CD14-positive monocyte (primary cell): Measurements from ENCODE around the gene PA2G4. TPM values are rescaled to one million over a fixed set of nuclear protein-coding genes. Genes with fewer than 3 reads are reported as not detected.
A peak's percentile ranks its signal among the peaks of the same experiment; 100 is the strongest.

Experiments used
- DNase-seq, 3 donors: peaks; one replicate each; pipeline ENCODE4 v3.0.0-alpha.2; 2011 to 2022
- H2AFZ ChIP-seq: 2 replicates; pipeline ENCODE4 v1.6.0; 2012; ENCODE audit warnings: mild to moderate bottlenecking, low read depth, low read length, inconsistent platforms; ENCODE audit not compliant: insufficient read depth, poor library complexity, severe bottlenecking
- H3K27ac ChIP-seq, 2 donors: 1 replicate in 1 of 2; 2 replicates in 1 of 2; pipeline ENCODE4 v1.5.1; 2012 to 2013; ENCODE audit warnings: low read length in 2 of 2, control low read depth in 1 of 2, inconsistent platforms in 1 of 2, low read depth in 1 of 2, mild to moderate bottlenecking in 1 of 2
- H3K27me3 ChIP-seq, 2 donors: one replicate each; pipeline versions ENCODE4 v1.6.0 to v1.6.1; 2011 to 2013; ENCODE audit warnings: low read length in 2 of 2; ENCODE audit not compliant: control insufficient read depth in 2 of 2, insufficient read depth in 2 of 2
- H3K36me3 ChIP-seq, 2 donors: replicated peaks in 1 of 2; 1 replicate in 1 of 2; 2 replicates in 1 of 2; pipeline versions ENCODE4 v1.5.1 to v1.6.1; 2012 to 2013; ENCODE audit warnings: low read length in 2 of 2, control low read depth in 1 of 2, inconsistent platforms in 1 of 2, mild to moderate bottlenecking in 1 of 2; ENCODE audit not compliant: insufficient read depth in 2 of 2, control insufficient read depth in 1 of 2
- H3K4me1 ChIP-seq, 2 donors: 1 replicate in 1 of 2; 2 replicates in 1 of 2; pipeline versions ENCODE4 v1.5.1 to v1.6.1; 2012 to 2013; ENCODE audit warnings: low read length in 2 of 2, control low read depth in 1 of 2, inconsistent platforms in 1 of 2, mild to moderate bottlenecking in 1 of 2, moderate library complexity in 1 of 2; ENCODE audit not compliant: insufficient read depth in 2 of 2, control insufficient read depth in 1 of 2
- H3K4me2 ChIP-seq: replicated peaks from 2 replicates; pipeline ENCODE3; 2012; ENCODE audit warnings: low read length, moderate library complexity, mild to moderate bottlenecking; ENCODE audit not compliant: poor library complexity, severe bottlenecking; ENCODE audit errors: extremely low read depth
- H3K4me3 ChIP-seq, 3 experiments: fragments of 200-600 bp in 1 of 3; sonication (generic) in 1 of 3; replicated peaks in 1 of 3; 1 replicate in 2 of 3; 2 replicates in 1 of 3; pipeline ENCODE4 v1.5.1; 2011 to 2013; ENCODE audit warnings: low read length in 3 of 3, mild to moderate bottlenecking in 3 of 3, control low read depth in 2 of 3, low read depth in 2 of 3, inconsistent platforms in 1 of 3, moderate library complexity in 1 of 3
- H3K79me2 ChIP-seq: 2 replicates; pipeline ENCODE4 v1.6.0; 2012; ENCODE audit warnings: mild to moderate bottlenecking, control low read depth, inconsistent platforms, low read length, moderate library complexity; ENCODE audit not compliant: insufficient read depth
- H3K9ac ChIP-seq: 2 replicates; pipeline ENCODE4 v1.6.0; 2017; ENCODE audit warnings: low read length, mild to moderate bottlenecking; ENCODE audit not compliant: insufficient read depth, poor library complexity, severe bottlenecking
- H3K9me3 ChIP-seq, 2 donors: replicated peaks in 1 of 2; 1 replicate in 1 of 2; 2 replicates in 1 of 2; pipeline versions ENCODE4 v1.5.1 to v1.6.1; 2012 to 2013; ENCODE audit warnings: low read length in 2 of 2, control low read depth in 1 of 2; ENCODE audit not compliant: control insufficient read depth in 1 of 2, insufficient read depth in 1 of 2
- H4K20me1 ChIP-seq: 2 replicates; pipeline ENCODE4 v1.6.0; 2012; ENCODE audit warnings: mild to moderate bottlenecking, low read length, control low read depth, moderate library complexity; ENCODE audit not compliant: insufficient read depth
- H3K27ac Mint-ChIP-seq, 7 donors: one replicate each; pipeline ENCODE4 v1.8.0; 2020; ENCODE audit warnings: mild to moderate bottlenecking in 7 of 7, mixed read lengths in 7 of 7, moderate library complexity in 6 of 7, inconsistent platforms in 2 of 7
- H3K27me3 Mint-ChIP-seq, 3 donors: one replicate each; pipeline ENCODE4 v1.8.0; 2021 to 2022; ENCODE audit warnings: low read depth in 3 of 3, mild to moderate bottlenecking in 3 of 3, mixed read lengths in 3 of 3, moderate library complexity in 3 of 3, inconsistent platforms in 1 of 3
- H3K36me3 Mint-ChIP-seq, 2 donors: one replicate each; pipeline ENCODE4 v1.8.0; 2020; ENCODE audit warnings: mixed read lengths in 2 of 2, inconsistent platforms in 1 of 2, mild to moderate bottlenecking in 1 of 2
- H3K4me1 Mint-ChIP-seq: one replicate; pipeline ENCODE4 v1.8.0; 2020; ENCODE audit warnings: mild to moderate bottlenecking, mixed read lengths
- H3K4me3 Mint-ChIP-seq, 2 donors: one replicate each; pipeline ENCODE4 v1.8.0; 2020; ENCODE audit warnings: mild to moderate bottlenecking in 2 of 2, mixed read lengths in 2 of 2, moderate library complexity in 1 of 2
- H3K9me3 Mint-ChIP-seq, 7 donors: one replicate each; pipeline ENCODE4 v1.8.0; 2020 to 2022; ENCODE audit warnings: mixed read lengths in 7 of 7, mild to moderate bottlenecking in 6 of 7, moderate library complexity in 6 of 7, inconsistent platforms in 2 of 7
- CTCF ChIP-seq: fragments of 200-600 bp; IDR thresholded peaks from one replicate; pipeline ENCODE4 v1.8.0; 2022; ENCODE audit warnings: antibody characterized with exemption, mild to moderate bottlenecking
- WGBS: methylation state at CpG from one replicate; pipeline ENCODE4 v1.1.5; 2013; ENCODE audit warnings: missing lambda C conversion rate; ENCODE audit not compliant: insufficient coverage; 5-methylcytosine and 5-hydroxymethylcytosine counted together
- intact Hi-C, 2 donors: fragments of 100-400 bp; cut with micrococcal nuclease; formaldehyde crosslinking; loops; one replicate each; pipeline versions ENCODE4 v1.15.0 to v1.15.1; 2023
- polyA plus RNA-seq, 3 donors: library from polyadenylated mRNA; depleted of rRNA in 1 of 3; unstranded in 2 of 3; stranded (reverse) in 1 of 3; fragments of 300-500 nt in 2 of 3; fragments of >200 nt in 1 of 3; fragmentation: Illumina TruSeq in 2 of 3; gene quantifications; 1 replicate in 2 of 3; 2 replicates in 1 of 3; pipeline ENCODE4 v1.2.3, GENCODE V29; 2012 to 2021

PA2G4 gene
- polyA plus RNA-seq, 3 donors, result 83.0 to 84.2 (median 83.0) TPM

GRCh38 chr12:56082967-56083366, 21.4 kb upstream of the PA2G4 start:
- H3K4me3 ChIP-seq, result no peak overlapping the region
- no peak overlapping the region for H3K9ac ChIP-seq
- no peaks in the 10 kb centered on the region for H3K36me3 ChIP-seq
- H4K20me1 ChIP-seq, result no peaks in the 10 kb centered on the region
- intact Hi-C loops, result no loop called here
- H3K36me3 Mint-ChIP-seq, result peaks cover 3 to 5% of the 10 kb centered on the region in 2 donors
- H3K27ac ChIP-seq, result no peak overlapping the region
- peaks cover 29 to 55% (median 44%) of the 10 kb centered on the region in 3 donors for H3K27me3 Mint-ChIP-seq
- no peaks in the 10 kb centered on the region for H3K79me2 ChIP-seq
- no peak overlapping the region for H3K27ac Mint-ChIP-seq
- H3K9me3 Mint-ChIP-seq, result peaks cover 0 to 9% (median 0%) of the 10 kb centered on the region in 7 donors
- no peak for DNase-seq
- WGBS, result no CpG with 5 or more reads among the region's 3 CpGs
- no peaks in the 10 kb centered on the region for H3K9me3 ChIP-seq
- H3K4me3 Mint-ChIP-seq, result no peak overlapping the region
- H3K27me3 ChIP-seq, result peaks cover 6 to 36% of the 10 kb centered on the region in 2 donors
- peaks cover 20 to 21% of the 10 kb centered on the region in 2 donors for H3K4me1 ChIP-seq
- no peak overlapping the region for H2AFZ ChIP-seq
- peaks cover 19% of the 10 kb centered on the region for H3K4me1 Mint-ChIP-seq
- no peak overlapping the region for H3K4me2 ChIP-seq
- TF ChIP-seq CTCF, result no peak

GRCh38 chr12:56084958-56085543, 19.3 kb upstream of the PA2G4 start:
- Histone ChIP-seq H3K4me1 (peaks cover 6 to 7% of the 10 kb centered on the region in 2 donors), H4K20me1 (no peaks in the 10 kb centered on the region), H2AFZ (no peak overlapping the region), H3K27me3 (peaks cover 6 to 30% of the 10 kb centered on the region in 2 donors), H3K27ac (no peak overlapping the region), H3K9ac (no peak overlapping the region), H3K4me2 (no peak overlapping the region), H3K79me2 (no peaks in the 10 kb centered on the region), H3K36me3 (no peaks in the 10 kb centered on the region), H3K9me3 (no peaks in the 10 kb centered on the region), H3K4me3 (no peak overlapping the region)
- Mint-ChIP-seq H3K4me1 (peaks cover 5% of the 10 kb centered on the region), H3K27ac (no peak overlapping the region), H3K9me3 (peaks cover 0 to 7% (median 0%) of the 10 kb centered on the region in 7 donors), H3K36me3 (peaks cover 3 to 5% of the 10 kb centered on the region in 2 donors), H3K27me3 (peaks cover 28 to 37% (median 36%) of the 10 kb centered on the region in 3 donors), H3K4me3 (no peak overlapping the region)
- TF ChIP-seq CTCF, result peak; percentile 33
- 88% methylated on average over 14 of the region's 15 CpGs for WGBS
- DNase-seq, result no peak
- intact Hi-C loops, result no loop called here
